Measurements from ENCODE around the gene ATG101.
"Not testable (repeated sequence)": the region's sequence is repeated elsewhere in the genome, so short reads cannot be mapped to it uniquely, and the experiment has no call there.

DNA sequence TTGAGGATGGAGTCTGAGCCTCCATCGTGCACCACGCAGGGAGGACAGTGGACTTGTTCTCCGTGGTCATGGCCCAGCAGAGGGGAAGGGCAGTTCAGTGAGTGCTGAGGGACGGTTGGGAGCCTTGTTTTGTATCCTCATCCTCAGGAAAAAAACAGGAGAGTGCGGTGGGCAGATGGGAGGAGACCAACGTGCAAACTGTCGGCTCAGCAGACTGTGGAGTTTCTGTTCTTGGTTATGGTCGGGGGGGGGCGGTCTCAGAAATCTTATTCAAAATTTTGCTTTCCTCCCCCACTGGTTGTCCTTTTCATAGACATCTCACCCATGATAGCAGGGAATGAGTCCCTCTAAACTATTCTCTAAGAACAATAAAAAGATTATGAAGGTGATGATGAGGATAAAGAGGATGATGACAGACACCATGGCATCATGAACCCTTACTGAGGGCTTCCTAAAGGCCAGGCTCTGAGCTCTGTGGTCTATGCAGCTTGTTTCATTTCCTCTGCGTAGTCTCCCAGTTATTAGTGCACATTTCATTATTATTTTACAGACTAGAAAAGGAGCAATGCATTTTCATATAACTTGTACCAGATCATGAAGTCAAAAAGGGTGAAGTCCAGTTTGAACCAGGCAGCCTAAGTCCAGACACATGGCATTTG, 34.8 kb downstream of the ATG101 start:
- TF ChIP-seq, protein P1, sequence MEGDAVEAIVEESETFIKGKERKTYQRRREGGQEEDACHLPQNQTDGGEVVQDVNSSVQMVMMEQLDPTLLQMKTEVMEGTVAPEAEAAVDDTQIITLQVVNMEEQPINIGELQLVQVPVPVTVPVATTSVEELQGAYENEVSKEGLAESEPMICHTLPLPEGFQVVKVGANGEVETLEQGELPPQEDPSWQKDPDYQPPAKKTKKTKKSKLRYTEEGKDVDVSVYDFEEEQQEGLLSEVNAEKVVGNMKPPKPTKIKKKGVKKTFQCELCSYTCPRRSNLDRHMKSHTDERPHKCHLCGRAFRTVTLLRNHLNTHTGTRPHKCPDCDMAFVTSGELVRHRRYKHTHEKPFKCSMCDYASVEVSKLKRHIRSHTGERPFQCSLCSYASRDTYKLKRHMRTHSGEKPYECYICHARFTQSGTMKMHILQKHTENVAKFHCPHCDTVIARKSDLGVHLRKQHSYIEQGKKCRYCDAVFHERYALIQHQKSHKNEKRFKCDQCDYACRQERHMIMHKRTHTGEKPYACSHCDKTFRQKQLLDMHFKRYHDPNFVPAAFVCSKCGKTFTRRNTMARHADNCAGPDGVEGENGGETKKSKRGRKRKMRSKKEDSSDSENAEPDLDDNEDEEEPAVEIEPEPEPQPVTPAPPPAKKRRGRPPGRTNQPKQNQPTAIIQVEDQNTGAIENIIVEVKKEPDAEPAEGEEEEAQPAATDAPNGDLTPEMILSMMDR (IDR thresholded peaks at IDR 0.05; ENCODE audit: low read length) = not testable (repeated sequence)
- not testable (repeated sequence) for TF ChIP-seq EZH2 (IDR thresholded peaks at IDR 0.05; ENCODE audit: borderline replicate concordance, low read length)

Data from OCI-LY1 (cell line).